B cell (primary cell): ENCODE data around the gene HAGH. TPM values are rescaled to one million over a fixed set of nuclear protein-coding genes. Genes with fewer than 3 reads are reported as not detected.

Experiments
- ATAC-seq: fragments of 200-7000 bp; cut with Tn5 transposase; one replicate; pipeline ENCODE4 v1.10.0; 2021; ENCODE audit warnings: low read depth, mild to moderate bottlenecking, moderate number of reproducible peaks, moderate library complexity
- CTCF ChIA-PET: fragments of 350-600 bp; sonication (Branson Sonifier 250); formaldehyde crosslinking; loops from one replicate; lab custom pipeline; 2021; ENCODE audit warnings: antibody characterized with exemption, inconsistent platforms; lab: Charles Lee
- POLR2A ChIA-PET: fragments of 350-600 bp; sonication (Branson Sonifier 250); formaldehyde crosslinking; loops from one replicate; lab custom pipeline; 2021; ENCODE audit warnings: antibody characterized with exemption; lab: Charles Lee
- DNase-seq: peaks from one replicate; pipeline ENCODE4 v3.0.0; 2013
- H2AFZ ChIP-seq: 2 replicates; pipeline ENCODE4 v1.6.1; 2012; ENCODE audit warnings: mild to moderate bottlenecking, low read depth, low read length; ENCODE audit not compliant: insufficient read depth, poor library complexity, severe bottlenecking
- H3K27ac ChIP-seq, 2 donors: 1 replicate in 1 of 2; 2 replicates in 1 of 2; pipeline ENCODE4 v1.5.1; 2012 to 2013; ENCODE audit warnings: low read length in 2 of 2, mild to moderate bottlenecking in 2 of 2, moderate library complexity in 1 of 2
- H3K27me3 ChIP-seq, 4 experiments: fragments of 200-600 bp in 1 of 4; sonication (generic) in 1 of 4; replicated peaks in 1 of 4; 1 replicate in 2 of 4; 2 replicates in 2 of 4; pipeline versions ENCODE4 v1.6.1 to v1.7.0; 2013 to 2016; ENCODE audit warnings: low read length in 3 of 4, mild to moderate bottlenecking in 2 of 4, mixed read lengths in 1 of 4, moderate library complexity in 1 of 4; ENCODE audit not compliant: insufficient read depth in 4 of 4, control insufficient read depth in 3 of 4; ENCODE audit errors: control extremely low read depth in 1 of 4
- H3K36me3 ChIP-seq, 2 experiments: replicated peaks in 1 of 2; 1 replicate in 1 of 2; 2 replicates in 1 of 2; pipeline versions ENCODE4 v1.6.1 to v1.7.1; 2013; ENCODE audit warnings: low read length in 1 of 2; ENCODE audit not compliant: insufficient read depth in 2 of 2, control insufficient read depth in 1 of 2; ENCODE audit errors: control extremely low read depth in 1 of 2, extremely low read depth in 1 of 2
- H3K4me1 ChIP-seq, 2 donors: fragments of 200-600 bp in 1 of 2; sonication (generic) in 1 of 2; 1 replicate in 1 of 2; 2 replicates in 1 of 2; pipeline versions ENCODE4 v1.5.1 to v1.6.1; 2013 to 2017; ENCODE audit warnings: low read length in 2 of 2; ENCODE audit not compliant: control insufficient read depth in 2 of 2, insufficient read depth in 2 of 2
- H3K4me2 ChIP-seq: replicated peaks from 2 replicates; pipeline ENCODE3; 2012; ENCODE audit warnings: mild to moderate bottlenecking, low read depth, low read length; ENCODE audit not compliant: poor library complexity, severe bottlenecking
- H3K4me3 ChIP-seq, 5 experiments: fragments of 200-600 bp in 1 of 5; sonication (generic) in 1 of 5; 1 replicate in 3 of 5; 2 replicates in 2 of 5; pipeline versions ENCODE4 v1.5.1 to v1.7.0; 2011 to 2016; ENCODE audit warnings: low read length in 4 of 5, mild to moderate bottlenecking in 4 of 5, low read depth in 2 of 5, control low read depth in 1 of 5, moderate library complexity in 1 of 5; ENCODE audit not compliant: insufficient read depth in 1 of 5; ENCODE audit errors: control extremely low read depth in 1 of 5, extremely low read depth in 1 of 5
- H3K79me2 ChIP-seq: fragments of 200-600 bp; sonication (generic); one replicate; pipeline ENCODE4 v1.6.0; 2016; ENCODE audit warnings: low read length; ENCODE audit not compliant: control insufficient read depth, insufficient read depth
- H3K9ac ChIP-seq: fragments of 200-600 bp; sonication (generic); 2 replicates; pipeline ENCODE4 v1.6.1; 2017; ENCODE audit warnings: mild to moderate bottlenecking, low read length, moderate library complexity
- H3K9me3 ChIP-seq, 3 donors: one replicate each; pipeline versions ENCODE4 v1.6.1 to v1.7.1; 2013; ENCODE audit warnings: low read length in 2 of 3; ENCODE audit not compliant: control insufficient read depth in 2 of 3, insufficient read depth in 1 of 3; ENCODE audit errors: control extremely low read depth in 1 of 3
- H4K20me1 ChIP-seq: 2 replicates; pipeline ENCODE4 v1.6.0; 2012; ENCODE audit warnings: mild to moderate bottlenecking, low read length; ENCODE audit not compliant: insufficient read depth, control insufficient read depth, poor library complexity, severe bottlenecking
- H3K27ac Mint-ChIP-seq: one replicate; pipeline ENCODE4 v1.8.0; 2021; ENCODE audit warnings: mixed read lengths
- H3K27me3 Mint-ChIP-seq: one replicate; pipeline ENCODE4 v1.8.0; 2021; ENCODE audit warnings: mixed read lengths
- H3K4me1 Mint-ChIP-seq: one replicate; pipeline ENCODE4 v1.8.0; 2021; ENCODE audit warnings: mixed read lengths
- H3K4me3 Mint-ChIP-seq: one replicate; pipeline ENCODE4 v1.8.0; 2021; ENCODE audit warnings: mixed read lengths
- H3K9me3 Mint-ChIP-seq: one replicate; pipeline ENCODE4 v1.8.0; 2022; ENCODE audit warnings: mixed read lengths; ENCODE audit not compliant: insufficient read depth
- EZH2 ChIP-seq: IDR thresholded peaks from 2 replicates; pipeline ENCODE4 v1.6.1; 2012; ENCODE audit warnings: borderline replicate concordance, low read depth, mild to moderate bottlenecking, moderate library complexity, low read length; ENCODE audit not compliant: insufficient read depth, poor library complexity, severe bottlenecking
- WGBS: methylation state at CpG from one replicate; pipeline ENCODE4 v1.1.5; 2013; ENCODE audit warnings: missing lambda C conversion rate; ENCODE audit not compliant: insufficient coverage; 5-methylcytosine and 5-hydroxymethylcytosine counted together
- intact Hi-C: fragments of 100-400 bp; cut with micrococcal nuclease; formaldehyde crosslinking; loops from one replicate; pipeline ENCODE4 v1.10.0; 2022
- polyA plus RNA-seq: library from polyadenylated mRNA; depleted of rRNA; stranded (reverse); fragments of >200 nt; gene quantifications from 2 replicates; pipeline ENCODE4 v1.2.3, GENCODE V29; 2012
- total RNA-seq, 2 donors: library from RNA; stranded (reverse); fragments of 120-200 nt in 1 of 2; gene quantifications; 1 replicate in 1 of 2; 2 replicates in 1 of 2; pipeline versions ENCODE4 v1.2.3 to v1.2.4, GENCODE V29; 2013 to 2022
- TF ChIP-seq, protein P1 (sequence below): fragments of 200-600 bp; IDR thresholded peaks from one replicate; pipeline ENCODE4 v1.8.0; 2022; ENCODE audit warnings: antibody characterized with exemption, mild to moderate bottlenecking

The HAGH gene
- total and polyA plus RNA-seq, 2 donors (not counting 1 experiment from before 2014, with no cell fraction given) = 50.6 to 74.2 TPM

DNA sequence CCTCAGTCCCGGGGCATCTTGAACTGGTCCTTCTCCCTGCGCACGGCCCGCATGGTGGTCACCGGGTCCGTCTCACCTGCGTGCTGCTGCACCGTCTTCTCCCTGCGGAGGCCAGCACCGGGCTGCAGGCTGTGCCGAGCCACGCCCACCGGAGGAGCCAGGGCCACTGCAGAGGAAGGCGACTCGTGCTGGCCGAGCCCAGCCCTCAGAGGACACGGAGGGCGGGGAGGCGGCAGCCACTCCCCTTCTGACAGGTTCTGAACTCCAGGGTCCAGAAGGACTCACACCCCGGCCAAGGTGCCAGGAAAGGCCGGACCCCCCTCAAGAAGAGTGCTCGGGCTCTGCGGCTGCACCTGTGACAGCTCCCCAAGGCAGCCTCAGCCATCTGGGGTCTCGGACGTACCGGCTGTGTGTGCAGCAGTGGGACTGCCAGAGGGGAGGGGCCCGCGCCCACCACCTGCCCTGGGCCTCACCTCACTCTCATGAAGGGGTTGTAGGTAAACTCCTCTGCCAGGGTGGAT, 17.3 kb downstream of the HAGH start:
- POLR2A ChIA-PET = no interaction called here
- no peak overlapping the region for H3K4me3 Mint-ChIP-seq
- Histone ChIP-seq H3K27me3 (no peaks in the 10 kb centered on the region), H3K79me2 (no peaks in the 10 kb centered on the region), H3K9ac (no peak overlapping the region), H3K4me3 (no peak overlapping the region), H3K4me2 (no peak overlapping the region), H3K4me1 (no peaks in the 10 kb centered on the region), H3K27ac (no peak overlapping the region), H2AFZ (no peak overlapping the region), H4K20me1 (peaks cover 9% of the 10 kb centered on the region), H3K36me3 (peaks cover 1 to 34% of the 10 kb centered on the region in 2 experiments), H3K9me3 (peaks cover 0 to 12% (median 0%) of the 10 kb centered on the region in 3 donors)
- H3K9me3 Mint-ChIP-seq = no peaks in the 10 kb centered on the region
- no peak for TF ChIP-seq EZH2
- TF ChIP-seq, protein P1, sequence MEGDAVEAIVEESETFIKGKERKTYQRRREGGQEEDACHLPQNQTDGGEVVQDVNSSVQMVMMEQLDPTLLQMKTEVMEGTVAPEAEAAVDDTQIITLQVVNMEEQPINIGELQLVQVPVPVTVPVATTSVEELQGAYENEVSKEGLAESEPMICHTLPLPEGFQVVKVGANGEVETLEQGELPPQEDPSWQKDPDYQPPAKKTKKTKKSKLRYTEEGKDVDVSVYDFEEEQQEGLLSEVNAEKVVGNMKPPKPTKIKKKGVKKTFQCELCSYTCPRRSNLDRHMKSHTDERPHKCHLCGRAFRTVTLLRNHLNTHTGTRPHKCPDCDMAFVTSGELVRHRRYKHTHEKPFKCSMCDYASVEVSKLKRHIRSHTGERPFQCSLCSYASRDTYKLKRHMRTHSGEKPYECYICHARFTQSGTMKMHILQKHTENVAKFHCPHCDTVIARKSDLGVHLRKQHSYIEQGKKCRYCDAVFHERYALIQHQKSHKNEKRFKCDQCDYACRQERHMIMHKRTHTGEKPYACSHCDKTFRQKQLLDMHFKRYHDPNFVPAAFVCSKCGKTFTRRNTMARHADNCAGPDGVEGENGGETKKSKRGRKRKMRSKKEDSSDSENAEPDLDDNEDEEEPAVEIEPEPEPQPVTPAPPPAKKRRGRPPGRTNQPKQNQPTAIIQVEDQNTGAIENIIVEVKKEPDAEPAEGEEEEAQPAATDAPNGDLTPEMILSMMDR = no peak
- H3K27me3 Mint-ChIP-seq = no peaks in the 10 kb centered on the region
- no peak overlapping the region for H3K27ac Mint-ChIP-seq
- WGBS = 88% methylated on average over 23 of the region's 28 CpGs
- CTCF ChIA-PET = no interaction called here
- intact Hi-C loops = no loop called here
- no peak for ATAC-seq
- H3K4me1 Mint-ChIP-seq = no peaks in the 10 kb centered on the region
- DNase-seq = no peak

DNA sequence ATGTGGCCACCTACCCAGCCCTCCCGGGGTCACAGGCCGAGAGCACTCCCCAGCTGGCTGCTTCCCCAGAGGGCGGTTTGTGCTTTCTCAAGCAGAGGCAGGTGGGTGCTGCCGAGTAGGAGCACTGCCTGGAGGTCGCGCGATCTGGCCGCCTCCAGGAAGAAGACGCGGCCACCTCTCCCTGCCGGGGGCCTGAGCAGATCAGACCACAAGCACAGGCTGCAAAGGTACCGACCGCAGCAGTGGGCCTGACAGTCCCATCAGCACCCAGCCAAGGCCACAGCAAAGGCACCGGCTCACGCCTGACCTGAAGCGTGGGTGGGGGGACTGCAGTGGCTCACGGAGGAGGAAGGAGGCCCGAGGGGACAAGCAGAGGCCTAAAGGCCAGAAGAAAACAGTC, 17.9 kb downstream of the HAGH start:
- no peak overlapping the region for H3K4me2 ChIP-seq
- no peaks in the 10 kb centered on the region for H3K4me1 ChIP-seq
- WGBS = 89% methylated on average over 17 of the region's 18 CpGs
- H3K4me1 Mint-ChIP-seq = no peaks in the 10 kb centered on the region
- H3K27me3 Mint-ChIP-seq = no peaks in the 10 kb centered on the region
- ChIA-PET CTCF (no interaction called here), POLR2A (no interaction called here)
- peaks cover 9% of the 10 kb centered on the region for H4K20me1 ChIP-seq
- peaks cover 1 to 31% of the 10 kb centered on the region in 2 experiments for H3K36me3 ChIP-seq
- H3K9me3 Mint-ChIP-seq = no peaks in the 10 kb centered on the region
- H2AFZ ChIP-seq = no peak overlapping the region
- peaks cover 0 to 12% (median 0%) of the 10 kb centered on the region in 3 donors for H3K9me3 ChIP-seq
- no peak for DNase-seq
- H3K4me3 Mint-ChIP-seq = no peak overlapping the region
- H3K79me2 ChIP-seq = no peaks in the 10 kb centered on the region
- TF ChIP-seq, protein P1 = no peak
- TF ChIP-seq EZH2 = no peak
- H3K27me3 ChIP-seq = no peaks in the 10 kb centered on the region
- no peak overlapping the region for H3K27ac Mint-ChIP-seq
- no peak overlapping the region for H3K27ac ChIP-seq
- H3K4me3 ChIP-seq = no peak overlapping the region
- H3K9ac ChIP-seq = no peak overlapping the region
- ATAC-seq = no peak
- intact Hi-C loops = no loop called here
